Measurements from ENCODE around the gene CRP.
"Not testable (repeated sequence)": the region's sequence is repeated elsewhere in the genome, so short reads cannot be mapped to it uniquely, and the experiment has no call there.

Gene CRP

DNA sequence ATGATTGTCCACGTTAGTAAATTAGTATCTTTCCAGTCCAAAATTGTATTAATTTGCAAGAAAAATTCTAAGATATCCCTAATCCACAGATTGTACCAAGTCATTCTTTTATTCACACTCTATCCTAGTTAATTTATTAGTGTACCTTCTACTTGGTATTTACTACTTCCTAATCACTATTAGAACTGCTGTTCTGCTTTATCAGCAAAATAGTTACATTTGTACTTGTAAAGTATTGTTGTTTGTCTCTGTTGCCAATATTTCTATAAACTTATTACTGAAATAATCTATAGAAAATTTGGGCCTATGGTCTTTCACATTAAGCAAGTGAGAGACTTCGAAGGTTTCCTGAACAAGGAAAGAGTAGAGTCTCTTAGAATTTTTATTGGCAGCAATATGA, 5.6 kb upstream of the CRP start:
- 0 out of 2 replicates have a peak, but pooled peaks cover 6% of the 10 kb centered on the region for H3K9me3 ChIP-seq (ENCODE audit: control insufficient read depth, insufficient read depth, low read length)
- no peaks in the 10 kb centered on the region for H3K4me1 ChIP-seq (ENCODE audit: insufficient read depth, low read length)
- H3K36me3 ChIP-seq (ENCODE audit: insufficient read depth, low read length): no peaks in the 10 kb centered on the region
- no peak overlapping the region for H3K9ac ChIP-seq (ENCODE audit: low read depth, low read length)

DNA sequence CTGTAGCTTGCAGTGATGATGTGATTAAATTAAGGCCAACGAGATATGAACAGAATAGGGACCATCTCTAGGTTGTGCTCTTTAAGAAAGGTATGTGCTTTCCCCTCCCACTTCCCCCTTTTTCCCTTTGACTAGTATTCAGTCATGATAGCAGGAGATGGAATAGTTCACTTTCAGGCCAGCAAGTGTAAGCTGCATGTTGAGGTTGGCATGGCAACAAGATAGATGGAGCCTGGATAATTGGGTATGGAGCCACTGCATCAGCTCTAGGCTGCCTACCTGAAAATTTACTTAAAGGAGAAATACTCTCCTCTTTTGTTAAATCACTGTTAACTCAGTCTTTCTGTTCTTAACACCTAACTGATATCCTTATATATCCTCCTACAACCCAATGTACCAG, 1.5 kb upstream of the CRP start:
- Histone ChIP-seq H3K36me3 (ENCODE audit: insufficient read depth, low read length) (no peaks in the 10 kb centered on the region), H3K9ac (ENCODE audit: low read depth, low read length) (no peak overlapping the region), H3K4me1 (ENCODE audit: insufficient read depth, low read length) (no peaks in the 10 kb centered on the region), H3K9me3 (ENCODE audit: control insufficient read depth, insufficient read depth, low read length) (0 out of 2 replicates have a peak, but pooled peaks cover 3% of the 10 kb centered on the region)

GRCh38 chr1:159712080-159712479, 2.3 kb downstream of the CRP start:
- Histone ChIP-seq H3K36me3 (ENCODE audit: insufficient read depth, low read length) (no peaks in the 10 kb centered on the region), H3K4me1 (ENCODE audit: insufficient read depth, low read length) (no peaks in the 10 kb centered on the region), H3K9me3 (ENCODE audit: control insufficient read depth, insufficient read depth, low read length) (no peaks in the 10 kb centered on the region), H3K9ac (ENCODE audit: low read depth, low read length) (no peak overlapping the region)

GRCh38 chr1:159707472-159708260, 6.7 kb downstream of the CRP start:
- no peaks in the 10 kb centered on the region for H3K4me1 ChIP-seq (ENCODE audit: insufficient read depth, low read length)
- no peaks in the 10 kb centered on the region for H3K9me3 ChIP-seq (ENCODE audit: control insufficient read depth, insufficient read depth, low read length)
- no peaks in the 10 kb centered on the region for H3K36me3 ChIP-seq (ENCODE audit: insufficient read depth, low read length)
- no peak overlapping the region for H3K9ac ChIP-seq (ENCODE audit: low read depth, low read length)

GRCh38 chr1:159705904-159706256, 8.5 kb downstream of the CRP start:
- Histone ChIP-seq H3K9me3 (ENCODE audit: control insufficient read depth, insufficient read depth, low read length) (no peaks in the 10 kb centered on the region), H3K4me1 (ENCODE audit: insufficient read depth, low read length) (no peaks in the 10 kb centered on the region), H3K9ac (ENCODE audit: low read depth, low read length) (no peak overlapping the region), H3K36me3 (ENCODE audit: insufficient read depth, low read length) (no peaks in the 10 kb centered on the region)

DNA sequence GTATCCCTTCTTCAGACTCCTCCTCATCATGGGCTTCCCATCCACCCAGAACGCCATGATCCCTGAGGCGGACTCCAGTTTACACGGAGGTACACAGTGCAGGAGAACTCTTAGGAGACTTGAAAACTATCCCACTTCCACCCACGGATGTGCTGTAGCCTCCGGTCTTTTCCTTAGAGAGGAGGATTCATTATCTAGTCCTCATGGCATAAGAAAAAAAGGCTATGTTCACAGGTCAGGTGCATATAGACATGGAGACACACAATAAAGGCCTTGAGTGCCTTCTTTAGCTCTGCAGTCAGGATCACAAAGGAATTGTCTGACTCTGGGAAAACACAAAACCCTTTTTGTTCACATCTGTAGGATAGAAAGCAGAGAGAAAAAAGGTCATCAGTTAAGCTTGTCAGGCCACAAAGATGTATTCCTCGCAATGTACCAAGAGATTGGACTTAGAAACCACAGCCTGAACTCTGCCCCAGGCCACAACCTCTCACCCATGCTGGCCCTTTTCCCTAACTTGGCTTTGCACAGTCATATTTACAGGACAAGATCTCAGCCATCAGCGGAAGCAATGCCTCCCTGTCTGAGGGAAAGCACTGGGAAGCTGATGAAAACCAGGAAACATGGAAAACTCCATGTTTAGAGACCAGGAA, 9.0 kb downstream of the CRP start:
- H3K4me1 ChIP-seq (ENCODE audit: insufficient read depth, low read length): no peaks in the 10 kb centered on the region
- H3K9ac ChIP-seq (ENCODE audit: low read depth, low read length): no peak overlapping the region
- H3K36me3 ChIP-seq (ENCODE audit: insufficient read depth, low read length): no peaks in the 10 kb centered on the region
- H3K9me3 ChIP-seq (ENCODE audit: control insufficient read depth, insufficient read depth, low read length): no peaks in the 10 kb centered on the region

DNA sequence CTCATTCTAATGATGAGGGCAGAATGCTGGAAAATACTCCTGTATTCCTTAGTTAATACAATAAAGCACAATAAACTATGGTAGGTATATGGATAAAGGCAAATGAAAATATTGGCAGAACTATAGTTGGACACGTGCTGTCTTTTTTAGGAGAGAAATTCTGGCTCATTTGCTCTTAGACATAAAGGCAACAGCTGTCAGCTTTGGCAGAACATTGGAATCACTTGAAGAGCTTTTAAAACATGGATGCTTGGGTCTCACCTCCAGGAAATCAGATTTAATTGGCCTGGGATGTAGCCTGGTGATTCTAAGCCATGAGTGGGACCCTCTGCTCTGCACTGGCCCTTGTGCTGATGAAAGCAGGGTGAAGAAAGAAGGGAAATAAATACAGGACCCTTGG, 9.9 kb downstream of the CRP start:
- Histone ChIP-seq H3K4me1 (ENCODE audit: insufficient read depth, low read length) (no peaks in the 10 kb centered on the region), H3K36me3 (ENCODE audit: insufficient read depth, low read length) (no peaks in the 10 kb centered on the region), H3K9me3 (ENCODE audit: control insufficient read depth, insufficient read depth, low read length) (no peaks in the 10 kb centered on the region), H3K9ac (ENCODE audit: low read depth, low read length) (no peak overlapping the region)

GRCh38 chr1:159700312-159700711, 14.1 kb downstream of the CRP start:
- Histone ChIP-seq H3K9me3 (ENCODE audit: control insufficient read depth, insufficient read depth, low read length) (no peaks in the 10 kb centered on the region), H3K36me3 (ENCODE audit: insufficient read depth, low read length) (no peaks in the 10 kb centered on the region), H3K9ac (ENCODE audit: low read depth, low read length) (no peak overlapping the region), H3K4me1 (ENCODE audit: insufficient read depth, low read length) (no peaks in the 10 kb centered on the region)

- Histone ChIP-seq H3K9ac (ENCODE audit: low read depth, low read length) (no peak overlapping the region), H3K36me3 (ENCODE audit: insufficient read depth, low read length) (no peaks in the 10 kb centered on the region), H3K4me1 (ENCODE audit: insufficient read depth, low read length) (no peaks in the 10 kb centered on the region), H3K9me3 (ENCODE audit: control insufficient read depth, insufficient read depth, low read length) (no peaks in the 10 kb centered on the region)
Measured at GRCh38 chr1:159699653-159700052, 14.7 kb downstream of the CRP start.

- no peaks in the 10 kb centered on the region for H3K4me1 ChIP-seq (ENCODE audit: insufficient read depth, low read length)
- H3K9me3 ChIP-seq (ENCODE audit: control insufficient read depth, insufficient read depth, low read length): no peaks in the 10 kb centered on the region
- no peaks in the 10 kb centered on the region for H3K36me3 ChIP-seq (ENCODE audit: insufficient read depth, low read length)
- no peak overlapping the region for H3K9ac ChIP-seq (ENCODE audit: low read depth, low read length)
Measured at GRCh38 chr1:159699246-159699645, 15.1 kb downstream of the CRP start.

GRCh38 chr1:159687511-159687910, 26.9 kb downstream of the CRP start:
- Histone ChIP-seq H3K4me1 (ENCODE audit: insufficient read depth, low read length) (no peaks in the 10 kb centered on the region), H3K9ac (ENCODE audit: low read depth, low read length) (no peak overlapping the region)

GRCh38 chr1:159686599-159687299, 27.6 kb downstream of the CRP start:
- H3K36me3 ChIP-seq (ENCODE audit: insufficient read depth, low read length): no peaks in the 10 kb centered on the region
- H3K9ac ChIP-seq (ENCODE audit: low read depth, low read length): no peak overlapping the region
- H3K9me3 ChIP-seq (ENCODE audit: control insufficient read depth, insufficient read depth, low read length): no peaks in the 10 kb centered on the region
- H3K4me1 ChIP-seq (ENCODE audit: insufficient read depth, low read length): no peaks in the 10 kb centered on the region

More at GRCh38 chr1:159687511-159687910, 26.9 kb downstream of the CRP start:
- no peaks in the 10 kb centered on the region for H3K9me3 ChIP-seq (ENCODE audit: control insufficient read depth, insufficient read depth, low read length)
- no peaks in the 10 kb centered on the region for H3K36me3 ChIP-seq (ENCODE audit: insufficient read depth, low read length)

- H3K9ac ChIP-seq (ENCODE audit: low read depth, low read length): no peak overlapping the region
- no peaks in the 10 kb centered on the region for H3K36me3 ChIP-seq (ENCODE audit: insufficient read depth, low read length)
- no peaks in the 10 kb centered on the region for H3K4me1 ChIP-seq (ENCODE audit: insufficient read depth, low read length)
- H3K9me3 ChIP-seq (ENCODE audit: control insufficient read depth, insufficient read depth, low read length): no peaks in the 10 kb centered on the region
Measured at GRCh38 chr1:159678939-159679338, 35.5 kb downstream of the CRP start.

GRCh38 chr1:159675046-159675445, 39.3 kb downstream of the CRP start:
- no peaks in the 10 kb centered on the region for H3K36me3 ChIP-seq (ENCODE audit: insufficient read depth, low read length)
- no peak overlapping the region for H3K9ac ChIP-seq (ENCODE audit: low read depth, low read length)
- no peaks in the 10 kb centered on the region for H3K4me1 ChIP-seq (ENCODE audit: insufficient read depth, low read length)

GRCh38 chr1:159672390-159672789, 42.0 kb downstream of the CRP start:
- H3K36me3 ChIP-seq (ENCODE audit: insufficient read depth, low read length); H3K4me1 ChIP-seq (ENCODE audit: insufficient read depth, low read length); H3K9me3 ChIP-seq (ENCODE audit: control insufficient read depth, insufficient read depth, low read length); H3K9ac ChIP-seq (ENCODE audit: low read depth, low read length): not testable (repeated sequence)

More at GRCh38 chr1:159675046-159675445, 39.3 kb downstream of the CRP start:
- H3K9me3 ChIP-seq (ENCODE audit: control insufficient read depth, insufficient read depth, low read length): no peaks in the 10 kb centered on the region

All from ES-I3 (cell line).